OCI-M1 (cell line): ENCODE measurements around the gene GSTT2B.
"Not testable (repeated sequence)": the region's sequence is repeated elsewhere in the genome, so short reads cannot be mapped to it uniquely, and the experiment has no call there.

ENCODE experiments used
- DNase-seq: peaks from one replicate; lab custom pipeline; 2025; lab: John Stamatoyannopoulos, UW

GSTT2B gene

DNA sequence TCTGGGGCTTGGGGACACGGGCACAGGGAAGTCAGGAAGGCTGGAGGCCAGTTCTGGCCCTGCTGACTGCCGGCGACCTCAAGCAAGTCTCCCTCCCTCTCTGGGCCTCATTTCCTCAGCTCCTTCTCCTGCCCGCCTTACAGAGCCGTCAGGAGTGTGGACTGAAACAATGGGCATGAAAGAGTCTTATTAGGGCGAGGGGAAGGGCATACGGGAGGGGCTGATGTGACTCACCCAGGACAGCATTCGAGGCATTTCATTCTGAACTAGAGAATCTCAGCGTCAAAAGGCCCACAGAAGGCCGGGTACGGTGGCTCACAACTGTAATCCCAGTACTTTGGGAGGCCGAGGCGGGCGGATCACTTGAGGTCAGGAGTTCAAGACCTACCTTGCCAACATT lies 20.8 kb downstream of the GSTT2B start:
- not testable (repeated sequence) for DNase-seq

DNA sequence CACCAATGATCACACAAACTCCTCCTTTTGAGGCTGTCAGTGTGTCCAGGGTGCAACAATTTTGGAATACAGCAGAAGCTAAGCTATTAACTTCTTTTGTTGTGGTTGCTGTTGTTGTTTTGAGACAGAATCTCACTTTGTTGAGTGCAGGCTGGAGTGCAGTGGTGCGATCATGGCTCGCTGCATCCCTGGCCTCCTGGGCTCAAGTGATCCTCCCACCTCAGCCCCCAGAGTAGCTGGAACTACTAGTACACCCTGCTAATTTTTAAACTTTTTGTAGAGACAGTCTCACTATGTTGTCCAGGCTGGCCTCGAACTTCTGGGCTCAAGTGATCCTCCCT lies 22.0 kb downstream of the GSTT2B start:
- no peak for DNase-seq

DNA sequence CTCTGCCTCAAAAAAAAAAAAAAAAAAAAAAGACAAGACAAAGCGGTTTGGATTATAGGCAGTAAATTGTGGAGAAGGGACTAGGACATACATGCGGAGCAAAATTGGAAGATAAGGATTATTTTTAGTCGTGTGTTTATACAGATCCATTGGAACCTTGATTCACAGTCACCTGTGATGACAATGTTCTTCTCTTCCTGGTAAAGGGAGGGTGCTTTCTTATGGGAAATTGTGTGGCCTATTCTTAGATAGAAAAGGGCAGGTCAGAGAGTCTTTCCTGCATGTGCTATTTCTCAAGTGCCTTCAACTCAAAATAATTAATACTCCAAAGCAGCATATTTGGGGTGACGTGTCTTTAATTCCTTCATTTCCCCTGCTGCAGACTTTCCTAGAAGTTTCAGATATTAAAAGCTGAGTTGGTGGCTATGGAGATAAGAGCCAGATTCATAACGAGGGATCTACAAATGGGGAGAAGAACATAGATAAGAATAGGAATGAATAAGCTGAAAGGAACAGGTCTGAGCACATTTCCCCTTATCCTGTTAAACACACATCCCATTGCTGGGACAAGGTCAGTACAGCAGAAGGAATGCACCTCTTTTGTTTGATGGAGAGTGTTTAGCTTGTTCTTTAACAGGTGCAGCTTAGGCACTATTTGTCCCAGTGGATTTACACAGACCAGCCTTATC lies 22.5 kb downstream of the GSTT2B start:
- DNase-seq, result no peak

DNA sequence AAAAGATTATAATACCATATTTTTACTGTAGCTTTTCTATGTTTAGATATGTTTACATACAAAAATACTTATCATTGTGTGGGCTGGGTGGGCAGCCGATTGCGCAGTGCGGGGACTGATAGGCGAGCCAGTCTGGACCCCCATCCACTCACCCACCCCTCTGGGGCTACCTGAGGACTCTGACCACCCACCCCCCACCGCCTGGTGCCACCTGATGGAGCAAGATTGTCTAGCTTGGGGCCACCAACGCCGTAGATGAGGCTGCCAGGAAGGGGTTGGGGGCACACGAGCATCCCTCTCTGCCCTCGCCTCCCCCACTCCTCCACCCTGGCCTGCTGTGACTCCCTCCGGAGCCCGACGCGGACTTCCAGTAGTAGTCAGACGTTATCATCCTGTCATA lies 34.4 kb downstream of the GSTT2B start:
- DNase-seq, result no peak

DNA sequence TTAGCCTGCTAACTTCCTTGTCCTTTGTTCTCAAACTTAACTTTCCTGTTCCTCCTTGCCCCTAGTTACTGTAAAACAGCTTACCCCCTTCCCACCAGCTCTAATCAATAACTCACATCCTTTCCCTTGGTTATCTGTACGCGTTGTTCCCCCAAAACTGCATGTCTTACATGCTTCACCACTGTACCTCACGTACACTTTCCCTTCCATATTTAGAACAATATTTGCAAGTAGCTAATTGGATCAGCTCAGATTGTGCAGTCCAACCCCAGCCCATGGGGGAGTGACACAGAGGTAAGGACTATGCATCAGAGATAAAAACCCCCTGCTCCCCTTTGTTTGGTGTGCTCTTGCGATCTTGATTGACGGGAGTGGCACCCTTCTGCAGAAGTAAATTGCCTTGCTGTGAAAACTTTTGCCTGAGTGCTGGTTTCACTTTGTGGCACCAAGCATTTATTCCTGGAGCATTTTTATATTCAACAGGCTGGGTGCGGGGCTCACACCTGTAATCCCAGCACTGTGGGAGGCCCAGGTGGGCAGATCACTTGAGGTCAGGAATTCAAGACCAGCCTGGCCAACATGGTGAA lies 35.9 kb downstream of the GSTT2B start:
- no peak for DNase-seq

DNA sequence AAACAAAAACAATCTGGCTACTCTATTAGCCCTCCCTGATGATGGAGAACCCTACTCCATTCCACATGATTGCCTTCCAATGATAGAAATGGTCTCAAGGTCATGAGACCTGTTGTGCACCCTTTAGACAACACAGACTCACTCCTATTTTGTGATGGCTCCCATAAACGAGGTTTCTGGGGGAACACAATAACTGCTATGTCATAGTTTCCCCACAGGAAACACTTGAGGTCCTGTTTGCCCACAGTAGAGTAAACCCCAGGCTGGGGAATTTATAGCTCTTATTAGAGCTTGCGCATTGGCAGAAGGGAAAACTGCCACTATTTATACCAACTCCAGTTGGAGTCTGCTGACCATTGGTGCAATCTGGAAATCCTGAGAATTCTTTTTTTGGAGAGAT lies 38.1 kb downstream of the GSTT2B start:
- DNase-seq, result no peak

DNA sequence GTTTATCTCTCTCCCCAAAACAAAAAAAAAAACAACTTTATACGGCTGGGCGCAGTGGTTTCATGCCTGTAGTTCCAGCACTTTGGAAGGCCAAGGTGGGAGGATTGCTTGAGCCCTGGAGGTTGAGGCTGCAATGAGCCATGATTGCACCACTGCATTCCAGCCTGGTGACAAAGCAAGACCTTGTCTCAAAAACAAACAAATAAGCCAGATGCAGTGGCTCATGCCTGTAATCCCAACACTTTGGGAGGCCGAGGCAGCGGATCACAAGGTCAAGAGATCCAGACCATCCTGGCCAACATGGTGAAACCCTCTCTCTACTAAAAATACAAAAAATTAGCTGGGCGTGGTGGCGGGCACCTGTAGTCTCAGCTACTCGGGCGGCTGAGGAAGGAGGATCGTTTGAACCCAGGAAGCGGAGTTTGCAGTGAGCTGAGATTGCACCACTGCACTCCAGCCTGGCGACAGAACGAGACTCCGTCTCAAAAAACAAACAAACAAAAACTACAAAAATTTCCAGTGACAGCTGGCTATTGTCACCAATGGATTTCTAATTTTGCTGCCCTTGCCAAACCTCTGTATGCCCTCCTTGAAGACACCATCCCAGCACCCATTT lies 39.3 kb downstream of the GSTT2B start:
- not testable (repeated sequence) for DNase-seq

DNA sequence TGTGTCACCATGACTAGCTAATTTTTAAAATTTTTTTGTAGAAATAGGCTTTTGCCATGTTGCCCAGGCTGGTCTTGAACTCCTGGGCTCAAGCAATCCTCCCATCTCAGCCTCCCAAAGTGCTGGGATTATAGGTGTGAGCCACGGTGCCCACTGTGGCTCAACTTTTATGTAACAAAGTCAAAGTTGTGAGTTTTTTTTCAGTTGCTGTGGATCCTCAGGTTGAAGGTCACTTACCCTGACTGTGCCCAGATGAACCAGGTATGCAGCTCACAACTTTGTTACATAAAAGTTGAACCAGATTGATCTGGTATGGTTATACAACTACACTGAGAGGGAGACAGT lies 40.8 kb downstream of the GSTT2B start:
- DNase-seq, result not testable (repeated sequence)

DNA sequence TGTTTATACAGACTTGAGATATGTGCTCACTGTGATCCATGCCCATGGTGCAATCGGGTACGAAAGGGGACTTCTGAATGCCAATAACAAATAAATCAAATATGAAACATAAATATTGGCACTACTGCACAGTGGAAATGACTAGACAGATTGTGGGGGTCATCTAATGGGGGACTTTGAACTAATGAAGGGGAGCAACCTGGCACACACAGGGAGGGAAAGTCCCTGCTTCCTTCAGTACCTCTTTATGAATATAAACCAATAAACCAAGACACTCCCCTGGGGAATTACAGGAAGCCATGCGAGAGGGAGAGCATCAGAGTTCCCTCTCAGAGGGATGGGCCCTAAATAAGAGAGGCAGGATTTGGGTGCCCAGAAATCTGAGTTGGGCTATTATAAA lies 45.7 kb downstream of the GSTT2B start:
- DNase-seq, result no peak

DNA sequence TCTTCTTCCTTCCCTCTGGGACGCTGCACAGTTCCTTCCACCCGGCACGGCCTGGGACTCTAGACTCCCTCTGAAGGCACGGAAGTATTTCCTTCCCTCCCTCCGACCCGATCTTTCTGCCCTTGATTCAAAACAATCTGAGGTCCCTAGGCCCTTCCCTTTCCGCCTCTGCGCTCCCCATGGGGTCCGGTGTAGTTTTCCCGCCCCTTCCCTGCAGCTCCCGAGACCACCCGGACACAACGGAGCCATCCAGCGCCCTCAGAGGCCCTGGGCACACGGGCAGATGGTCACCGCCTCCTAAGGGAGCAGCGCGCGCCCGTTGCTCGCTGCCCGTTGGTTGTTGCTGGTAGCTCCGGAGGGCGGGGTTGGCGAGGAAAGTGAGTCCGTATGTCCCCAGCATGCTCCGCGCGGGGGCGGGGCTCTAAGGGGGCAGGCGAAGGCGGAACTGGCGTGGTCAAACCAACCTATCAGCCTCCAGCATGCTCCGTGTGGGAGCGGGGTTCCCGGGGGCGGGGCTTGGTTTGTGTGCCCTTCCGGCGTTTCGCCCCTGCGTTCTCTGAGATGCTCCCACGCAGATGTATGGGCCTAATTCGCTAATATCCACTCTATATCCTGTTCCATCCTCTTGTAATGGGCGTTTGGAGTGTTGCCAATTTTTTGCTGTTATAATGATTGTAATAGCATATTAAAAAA lies 47.2 kb downstream of the GSTT2B start:
- peak; percentile 100 for DNase-seq

DNA sequence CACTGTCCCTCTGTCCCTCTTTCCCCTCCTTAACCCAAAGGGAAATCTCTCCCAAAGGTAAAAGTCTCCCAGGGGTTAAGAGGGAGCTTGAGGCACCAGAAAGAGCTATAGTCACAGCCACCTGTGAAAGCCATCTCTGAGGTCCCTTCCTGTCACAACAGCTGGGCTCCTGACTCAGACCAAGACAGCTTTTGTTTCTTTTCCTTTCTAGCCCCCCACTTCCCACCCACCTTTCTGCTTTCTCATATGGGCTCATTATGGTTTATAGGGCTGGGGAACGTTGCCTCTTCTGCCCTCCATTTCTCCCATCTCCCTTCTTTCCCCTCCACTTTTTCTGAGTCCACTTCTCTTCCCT lies 47.7 kb downstream of the GSTT2B start:
- no peak for DNase-seq

DNA sequence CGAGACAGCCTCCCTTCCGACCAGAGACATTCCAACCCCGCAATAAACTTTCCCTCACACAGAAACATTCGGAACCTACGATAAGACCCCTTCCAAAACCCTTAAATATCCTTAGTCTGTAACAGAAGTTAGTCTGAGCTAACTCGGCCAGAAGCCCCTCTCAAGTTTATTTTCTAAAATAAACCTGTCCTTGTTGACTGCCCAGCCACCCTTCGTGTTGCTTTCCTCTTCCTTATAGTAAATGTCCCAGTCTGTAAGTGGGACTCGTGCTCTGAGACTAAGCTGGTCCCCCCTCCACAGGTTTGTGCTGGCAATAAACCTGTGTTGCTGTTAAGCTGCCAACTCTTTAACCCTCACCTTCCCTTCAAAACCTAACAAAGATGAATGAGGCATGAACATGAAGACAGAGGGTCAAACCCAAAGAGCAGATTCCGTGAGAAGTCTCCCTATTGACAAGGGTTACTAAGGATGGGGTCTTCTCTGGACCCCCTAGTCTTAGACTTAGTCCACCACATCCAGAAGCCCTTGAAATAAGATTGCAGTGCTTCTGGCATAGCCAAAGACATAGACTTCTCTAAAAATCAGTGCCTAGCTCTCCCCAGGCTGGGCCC lies 48.6 kb downstream of the GSTT2B start:
- DNase-seq, result no peak

DNA sequence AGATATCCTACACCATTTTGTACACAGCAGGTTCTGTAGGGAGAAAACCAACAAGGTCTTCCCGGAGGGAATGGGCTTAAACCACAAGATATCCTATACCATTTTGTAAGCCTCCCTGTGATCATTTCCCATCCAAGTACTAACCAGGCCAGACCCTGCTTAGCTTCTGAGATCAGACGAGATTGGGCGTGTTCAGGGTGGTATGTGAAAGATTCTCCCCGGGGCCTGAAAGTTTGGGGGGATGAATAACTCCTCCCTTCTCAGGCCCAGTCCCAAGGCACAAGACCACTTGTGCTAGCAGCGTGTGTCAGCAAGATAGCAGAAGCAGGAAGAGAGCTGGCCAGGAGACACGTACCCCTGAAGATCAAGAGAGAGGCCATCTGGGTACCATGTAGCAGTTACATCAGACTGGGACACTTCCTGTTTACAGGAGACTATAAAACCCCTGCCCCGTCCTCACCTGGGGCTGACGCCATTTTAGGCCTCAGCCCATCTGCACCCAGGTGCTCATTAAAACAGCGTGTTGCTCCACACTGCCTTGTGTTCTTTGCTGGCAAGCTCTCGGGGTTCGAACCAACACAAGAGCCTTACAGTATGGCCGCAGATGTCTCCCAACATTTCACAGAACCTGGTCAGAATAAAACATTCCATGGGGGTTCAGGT lies 49.5 kb downstream of the GSTT2B start:
- no peak for DNase-seq

DNA sequence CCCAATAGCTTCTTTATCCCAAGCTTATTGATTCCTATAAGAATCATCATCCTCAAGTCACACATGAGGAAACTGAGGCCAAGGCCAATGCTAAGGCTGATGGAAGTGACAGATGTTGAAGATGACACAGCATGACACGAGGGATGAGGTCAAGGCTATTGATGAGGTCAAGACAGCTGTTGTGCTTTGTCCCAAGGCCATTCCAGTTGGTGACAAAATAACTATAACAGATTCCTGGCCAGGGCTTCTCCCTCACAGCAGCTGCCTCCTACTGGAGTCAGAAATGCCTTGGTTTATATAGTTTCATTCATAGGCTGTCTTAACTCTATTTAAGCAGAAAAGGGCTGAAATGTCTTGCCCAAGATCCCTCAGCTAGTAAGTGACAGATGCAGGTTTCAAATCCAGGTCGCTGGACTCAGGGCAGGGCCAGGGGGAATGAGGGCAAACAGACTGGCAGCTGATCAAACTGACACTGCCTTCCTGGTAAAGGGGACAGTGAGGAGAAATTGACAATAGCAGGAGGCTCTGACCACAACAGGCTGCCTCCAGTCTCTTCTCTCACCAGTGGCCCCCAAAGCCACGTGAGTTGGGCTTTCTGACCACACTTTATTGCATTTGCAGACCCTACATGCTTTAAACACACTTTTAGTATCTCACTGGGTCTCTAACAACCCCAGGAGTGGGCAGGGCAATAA lies 50.4 kb downstream of the GSTT2B start:
- DNase-seq, result no peak

DNA sequence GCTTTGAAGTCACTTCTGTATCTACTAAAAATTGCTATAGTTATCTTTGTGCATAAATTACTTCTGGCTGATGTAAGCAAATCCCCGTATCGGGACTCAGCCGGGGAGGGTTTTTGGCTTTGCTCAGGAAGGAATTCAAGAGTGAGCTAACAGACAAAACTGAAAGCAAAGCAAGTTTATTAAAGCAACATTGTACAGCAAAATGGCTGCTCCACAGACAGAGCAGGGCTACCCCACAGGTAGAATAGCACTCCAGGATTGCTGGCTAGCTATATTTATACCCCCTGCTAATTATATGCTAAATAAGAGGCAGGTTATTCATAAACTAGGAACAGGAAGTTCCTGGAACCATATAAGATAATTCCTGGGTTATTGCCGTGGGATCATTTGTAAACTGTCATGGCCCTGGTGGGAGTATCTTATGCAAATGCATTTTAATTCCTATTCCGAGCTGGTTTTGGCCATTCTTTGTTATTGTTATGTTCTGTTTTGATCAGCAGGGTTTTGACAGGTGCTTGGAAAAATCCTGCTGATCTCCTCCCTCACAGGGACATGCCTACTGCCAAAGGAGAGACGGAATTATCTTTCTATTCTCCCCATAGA lies 51.6 kb downstream of the GSTT2B start:
- no peak for DNase-seq

DNA sequence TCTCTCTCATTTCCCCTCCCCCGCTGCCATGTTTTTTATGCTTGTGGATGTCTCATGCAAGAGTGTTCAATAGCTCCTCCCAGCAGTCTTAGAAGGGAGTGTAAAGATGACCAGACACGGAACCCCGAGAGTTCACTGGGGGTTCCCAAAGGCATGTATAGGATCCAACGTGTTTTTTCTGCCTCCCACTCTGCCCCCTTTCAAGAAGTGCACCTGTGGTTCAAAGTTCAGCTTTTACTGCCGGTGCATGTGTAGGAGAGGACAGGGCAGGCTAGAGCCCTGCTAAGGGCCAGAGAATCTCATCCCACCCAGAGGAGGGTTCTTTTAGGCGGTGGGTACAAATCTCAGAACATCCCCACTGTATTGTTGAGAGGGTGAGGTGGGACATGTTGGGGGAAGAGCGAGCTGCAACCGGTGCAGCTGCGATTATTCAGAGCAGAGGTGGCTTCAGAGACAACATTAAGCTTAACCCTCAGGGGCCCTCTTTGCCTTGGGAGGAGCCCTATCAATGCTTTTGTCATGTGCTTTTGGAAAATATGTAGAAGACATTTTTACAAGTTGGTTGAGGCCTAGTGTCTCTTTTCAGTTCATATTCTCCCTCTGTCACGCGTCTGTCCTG lies 52.3 kb downstream of the GSTT2B start:
- no peak for DNase-seq

DNA sequence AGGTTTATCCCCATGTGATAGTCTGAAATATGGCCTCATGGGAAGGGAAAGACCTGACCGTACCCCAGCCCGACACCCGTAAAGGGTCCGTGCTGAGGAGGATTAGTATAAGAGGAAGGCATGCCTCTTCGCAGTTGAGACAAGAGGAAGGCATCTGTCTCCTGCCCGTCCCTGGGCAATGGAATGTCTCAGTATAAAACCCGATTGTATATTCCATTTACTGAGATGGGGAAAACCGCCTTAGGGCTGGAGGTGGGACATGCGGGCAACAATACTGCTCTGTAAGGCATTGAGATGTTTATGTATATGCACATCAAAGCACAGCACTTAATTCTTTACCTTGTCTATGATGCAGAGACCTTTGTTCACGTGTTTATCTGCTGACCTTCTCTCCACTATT lies 53.6 kb downstream of the GSTT2B start:
- not testable (repeated sequence) for DNase-seq
